ENCODE data around the gene HIVEP3.

HIVEP3 gene

GRCh38 chr1:41492341-41492848 is 426.3 kb downstream of the HIVEP3 start:
- Histone ChIP-seq H3K4me3 (ENCODE audit: low read length) (no peak overlapping the region), H3K4me1 (ENCODE audit: insufficient read depth, low read length) (peaks cover 25% of the 10 kb centered on the region), H3K27ac (ENCODE audit: low read length) (no peak overlapping the region), H3K9ac (ENCODE audit: low read depth, low read length) (no peak overlapping the region), H3K36me3 (ENCODE audit: insufficient read depth, low read depth, low read length) (no peaks in the 10 kb centered on the region), H3K9me3 (ENCODE audit: insufficient read depth, low read depth, low read length) (no peaks in the 10 kb centered on the region), H3K27me3 (ENCODE audit: insufficient read depth, low read length) (peaks cover 19% of the 10 kb centered on the region)

DNA sequence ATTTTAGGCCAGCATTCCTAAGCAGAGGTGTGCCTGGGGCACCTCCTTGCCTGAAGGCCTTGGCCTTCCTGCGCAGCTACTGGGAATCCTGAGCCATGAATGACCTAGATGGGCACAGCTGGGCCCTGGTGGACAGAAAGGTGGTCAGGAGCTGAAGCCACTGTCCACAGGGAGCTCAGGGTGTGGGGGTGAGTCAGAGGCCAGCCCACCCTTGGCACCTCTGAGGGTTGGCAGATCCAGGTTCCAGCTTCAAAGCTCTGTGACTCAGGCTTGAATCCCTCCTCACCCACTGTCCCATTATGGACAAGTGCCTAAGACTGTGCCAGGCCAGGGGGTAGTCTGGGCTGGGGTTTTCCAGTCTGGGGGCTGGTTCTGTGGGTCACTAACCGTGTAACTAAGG is 427.8 kb downstream of the HIVEP3 start:
- H3K27ac ChIP-seq (ENCODE audit: low read length), result no peak overlapping the region
- H3K9me3 ChIP-seq (ENCODE audit: insufficient read depth, low read depth, low read length), result no peaks in the 10 kb centered on the region
- peaks cover 25% of the 10 kb centered on the region; the same call in 1 of the 2 replicates for H3K4me1 ChIP-seq (ENCODE audit: insufficient read depth, low read length)
- H3K4me3 ChIP-seq (ENCODE audit: low read length), result no peak overlapping the region
- H3K27me3 ChIP-seq (ENCODE audit: insufficient read depth, low read length), result peaks cover 9% of the 10 kb centered on the region; the same call in 1 of the 2 replicates
- H3K36me3 ChIP-seq (ENCODE audit: insufficient read depth, low read depth, low read length), result no peaks in the 10 kb centered on the region
- no peak overlapping the region for H3K9ac ChIP-seq (ENCODE audit: low read depth, low read length)

DNA sequence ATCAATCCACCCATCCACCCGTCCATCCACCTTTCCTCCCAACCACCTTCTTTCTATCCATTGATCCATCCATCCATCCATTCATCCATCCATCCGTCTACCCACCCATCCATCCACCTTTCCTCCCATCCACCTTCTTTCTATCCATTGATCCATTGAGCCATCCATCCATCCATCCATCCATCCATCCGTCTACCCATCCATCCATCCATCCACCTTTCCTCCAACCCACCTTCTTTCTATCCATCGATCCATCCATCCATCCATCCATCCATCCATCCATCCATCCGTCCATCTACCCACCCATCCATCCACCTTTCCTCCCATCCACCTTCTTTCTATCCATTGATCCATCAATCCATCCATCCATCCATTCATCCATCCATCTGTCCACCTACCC is 429.2 kb downstream of the HIVEP3 start:
- Histone ChIP-seq H3K9me3 (ENCODE audit: insufficient read depth, low read depth, low read length) (no peaks in the 10 kb centered on the region), H3K4me1 (ENCODE audit: insufficient read depth, low read length) (peaks cover 28% of the 10 kb centered on the region), H3K27ac (ENCODE audit: low read length) (no peak overlapping the region), H3K4me3 (ENCODE audit: low read length) (no peak overlapping the region), H3K27me3 (ENCODE audit: insufficient read depth, low read length) (peaks cover 6% of the 10 kb centered on the region; the same call in 1 of the 2 replicates), H3K9ac (ENCODE audit: low read depth, low read length) (no peak overlapping the region), H3K36me3 (ENCODE audit: insufficient read depth, low read depth, low read length) (no peaks in the 10 kb centered on the region)

DNA sequence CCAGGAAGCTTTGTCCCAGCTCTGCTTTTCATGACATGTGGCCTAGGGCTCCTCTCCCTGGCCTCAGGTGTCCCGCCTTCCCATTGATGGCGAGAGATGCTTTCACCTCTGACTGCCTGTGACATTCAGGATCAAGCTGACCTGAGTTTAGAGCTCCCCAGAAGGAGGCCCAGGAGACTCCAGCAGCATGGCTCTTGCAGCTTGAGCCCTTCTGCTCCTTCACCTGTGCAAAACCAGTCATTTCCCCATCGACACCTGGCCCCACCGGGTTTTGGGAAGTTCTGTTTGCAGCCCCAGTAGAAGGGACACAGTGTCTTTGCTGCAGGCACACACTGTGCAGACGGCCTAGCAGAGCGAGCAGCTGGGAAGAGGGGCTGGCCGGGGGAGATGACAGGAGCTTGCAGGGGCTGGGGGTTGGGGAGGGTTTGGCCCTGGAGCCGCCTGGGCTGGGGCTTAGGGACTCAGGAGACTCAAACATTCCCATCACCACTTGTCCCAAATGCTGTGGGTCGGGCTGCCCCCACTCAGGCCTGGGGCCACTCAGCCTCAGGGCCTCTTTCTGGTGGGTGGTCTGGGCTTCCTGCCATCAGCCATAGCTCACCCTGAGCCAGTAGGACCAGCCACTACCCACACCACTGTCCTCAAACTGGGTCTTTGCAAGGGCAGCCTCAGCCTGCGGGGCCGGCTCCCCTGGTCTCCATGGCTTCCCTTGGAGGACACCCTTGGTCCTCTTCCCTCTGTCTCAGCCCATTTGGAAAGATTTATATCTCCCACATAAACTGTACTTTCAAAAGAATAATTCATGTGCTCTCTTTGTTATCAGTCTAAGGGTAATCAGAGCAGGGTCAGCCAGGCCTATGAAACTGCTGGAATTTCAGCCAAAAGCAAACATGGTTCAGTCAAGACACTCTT is 430.4 kb downstream of the HIVEP3 start:
- peaks cover 28% of the 10 kb centered on the region for H3K4me1 ChIP-seq (ENCODE audit: insufficient read depth, low read length)

DNA sequence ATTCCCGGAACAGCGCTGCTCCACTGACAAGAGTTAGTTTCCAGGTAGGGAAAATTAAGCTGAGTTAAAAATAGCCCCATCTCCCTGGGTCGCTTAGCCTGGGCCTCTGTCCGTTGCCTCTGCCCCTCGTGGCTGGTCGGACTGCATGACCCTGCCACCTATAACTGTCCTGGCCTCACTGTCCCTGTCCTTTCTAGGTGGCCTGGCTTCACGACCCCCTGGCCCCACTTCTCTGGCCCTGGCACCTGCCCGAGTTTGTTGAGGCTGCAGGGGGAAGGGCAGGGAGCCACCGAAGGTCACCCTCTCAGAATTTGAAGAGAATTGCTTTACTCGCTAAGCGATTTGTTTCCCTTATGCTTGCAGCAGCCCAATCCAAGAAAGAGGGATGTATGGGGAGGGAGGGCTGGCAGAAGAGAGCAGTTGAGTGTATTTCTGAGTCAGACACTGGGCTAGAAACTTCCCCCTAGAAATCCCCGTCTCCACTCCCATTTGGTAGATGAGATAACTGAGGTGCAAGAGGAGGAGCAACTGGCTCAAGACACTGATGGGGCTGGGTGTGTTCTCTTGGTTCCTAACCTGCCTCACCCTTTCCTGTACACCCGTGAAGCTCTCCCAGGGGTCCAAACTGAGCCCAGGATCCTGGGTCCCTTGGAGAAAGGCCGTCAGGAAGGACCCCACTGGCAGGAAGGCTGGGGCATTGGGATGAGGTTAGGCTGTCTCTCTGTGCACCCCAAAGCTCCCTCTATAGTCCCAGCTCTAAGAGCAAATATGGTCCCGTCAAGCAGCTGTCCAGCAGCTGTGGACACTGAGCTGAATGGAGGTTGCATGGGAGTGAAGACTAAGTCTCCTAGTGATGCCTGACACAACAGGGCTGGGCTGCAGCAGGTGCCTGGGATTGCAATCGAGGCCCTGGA is 431.3 kb downstream of the HIVEP3 start:
- H3K27ac ChIP-seq (ENCODE audit: low read length), result no peak overlapping the region
- peaks cover 6% of the 10 kb centered on the region; the same call in 1 of the 2 replicates for H3K27me3 ChIP-seq (ENCODE audit: insufficient read depth, low read length)
- H3K9ac ChIP-seq (ENCODE audit: low read depth, low read length), result peak overlapping the region; percentile 43; the same call in 1 of the 2 replicates
- H3K9me3 ChIP-seq (ENCODE audit: insufficient read depth, low read depth, low read length), result no peaks in the 10 kb centered on the region
- H3K4me1 ChIP-seq (ENCODE audit: insufficient read depth, low read length), result peaks cover 33% of the 10 kb centered on the region
- H3K4me3 ChIP-seq (ENCODE audit: low read length), result peak overlapping the region; percentile 25; the same call in 1 of the 2 replicates
- H3K36me3 ChIP-seq (ENCODE audit: insufficient read depth, low read depth, low read length), result no peaks in the 10 kb centered on the region

More for the DNA sequence above, 430.4 kb downstream of the HIVEP3 start:
- H3K9ac ChIP-seq (ENCODE audit: low read depth, low read length), result no peak overlapping the region
- no peak overlapping the region for H3K27ac ChIP-seq (ENCODE audit: low read length)
- no peaks in the 10 kb centered on the region for H3K9me3 ChIP-seq (ENCODE audit: insufficient read depth, low read depth, low read length)
- H3K36me3 ChIP-seq (ENCODE audit: insufficient read depth, low read depth, low read length), result no peaks in the 10 kb centered on the region
- H3K27me3 ChIP-seq (ENCODE audit: insufficient read depth, low read length), result peaks cover 6% of the 10 kb centered on the region; the same call in 1 of the 2 replicates
- H3K4me3 ChIP-seq (ENCODE audit: low read length), result no peak overlapping the region

DNA sequence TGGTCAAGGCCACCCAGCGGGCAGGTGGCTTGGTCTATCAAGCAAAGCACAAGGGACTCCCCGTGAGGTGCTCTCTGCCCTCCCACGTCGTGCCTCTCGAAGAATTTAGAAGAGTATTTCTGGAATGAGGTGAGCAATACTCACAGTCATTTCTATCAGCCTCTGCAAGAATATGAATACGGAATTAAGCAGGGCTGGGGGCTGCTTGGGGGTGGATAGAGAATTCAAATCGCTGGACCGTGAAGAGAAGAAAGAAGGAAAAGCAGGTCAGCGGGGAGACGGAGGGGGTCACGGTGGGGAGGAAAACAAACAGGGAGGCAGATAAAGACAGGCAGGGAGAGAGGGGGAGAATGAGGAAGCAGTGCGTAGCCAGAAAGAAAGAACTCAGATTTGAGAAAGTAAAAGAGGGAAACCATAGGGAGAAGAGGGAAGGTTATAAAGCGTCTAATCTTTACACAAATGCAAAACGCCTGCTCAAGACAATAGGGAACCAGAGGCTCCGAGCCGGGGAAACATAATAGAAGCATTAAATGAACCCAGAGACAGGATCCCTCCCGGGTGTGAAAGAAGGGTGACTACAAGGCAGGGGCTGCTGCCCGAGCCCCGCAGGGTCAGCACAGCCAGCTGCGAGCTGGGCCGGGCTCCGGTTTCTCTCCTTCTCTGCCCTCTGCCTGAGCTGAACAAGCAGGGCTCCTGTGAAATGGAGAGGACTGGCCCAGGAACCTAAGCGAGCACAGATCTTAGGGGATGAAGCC is 432.2 kb downstream of the HIVEP3 start:
- peak overlapping the region; percentile 25; the same call in 1 of the 2 replicates for H3K4me3 ChIP-seq (ENCODE audit: low read length)

DNA sequence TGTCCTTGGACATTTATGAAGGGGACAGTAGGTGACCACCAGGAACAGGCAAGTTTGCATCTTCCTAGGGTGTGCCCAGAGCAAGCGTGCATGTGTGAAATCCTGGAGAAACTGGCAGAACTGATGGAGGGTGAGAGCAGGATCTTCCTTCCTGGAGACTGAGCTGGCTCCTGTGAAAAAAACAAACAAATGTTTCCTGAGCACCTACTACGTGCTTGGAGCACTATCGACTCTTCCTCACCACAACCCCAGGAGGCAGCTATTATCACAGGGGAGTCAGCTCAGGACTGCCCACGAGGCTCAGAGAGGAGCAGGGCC is 432.7 kb downstream of the HIVEP3 start:
- Histone ChIP-seq H3K27ac (ENCODE audit: low read length) (no peak overlapping the region), H3K36me3 (ENCODE audit: insufficient read depth, low read depth, low read length) (no peaks in the 10 kb centered on the region), H3K4me3 (ENCODE audit: low read length) (no peak overlapping the region; the same call in 1 of the 2 replicates), H3K4me1 (ENCODE audit: insufficient read depth, low read length) (peaks cover 33% of the 10 kb centered on the region), H3K27me3 (ENCODE audit: insufficient read depth, low read length) (peaks cover 6% of the 10 kb centered on the region; the same call in 1 of the 2 replicates), H3K9me3 (ENCODE audit: insufficient read depth, low read depth, low read length) (no peaks in the 10 kb centered on the region), H3K9ac (ENCODE audit: low read depth, low read length) (0 out of 2 replicates have a peak overlapping the region, but pooled peaks have one; percentile 43)

More for the DNA sequence above, 432.2 kb downstream of the HIVEP3 start:
- peaks cover 6% of the 10 kb centered on the region; the same call in 1 of the 2 replicates for H3K27me3 ChIP-seq (ENCODE audit: insufficient read depth, low read length)
- H3K4me1 ChIP-seq (ENCODE audit: insufficient read depth, low read length), result peaks cover 33% of the 10 kb centered on the region
- H3K36me3 ChIP-seq (ENCODE audit: insufficient read depth, low read depth, low read length), result no peaks in the 10 kb centered on the region
- H3K9ac ChIP-seq (ENCODE audit: low read depth, low read length), result peak overlapping the region; percentile 43; the same call in 1 of the 2 replicates
- no peaks in the 10 kb centered on the region for H3K9me3 ChIP-seq (ENCODE audit: insufficient read depth, low read depth, low read length)
- H3K27ac ChIP-seq (ENCODE audit: low read length), result no peak overlapping the region

DNA sequence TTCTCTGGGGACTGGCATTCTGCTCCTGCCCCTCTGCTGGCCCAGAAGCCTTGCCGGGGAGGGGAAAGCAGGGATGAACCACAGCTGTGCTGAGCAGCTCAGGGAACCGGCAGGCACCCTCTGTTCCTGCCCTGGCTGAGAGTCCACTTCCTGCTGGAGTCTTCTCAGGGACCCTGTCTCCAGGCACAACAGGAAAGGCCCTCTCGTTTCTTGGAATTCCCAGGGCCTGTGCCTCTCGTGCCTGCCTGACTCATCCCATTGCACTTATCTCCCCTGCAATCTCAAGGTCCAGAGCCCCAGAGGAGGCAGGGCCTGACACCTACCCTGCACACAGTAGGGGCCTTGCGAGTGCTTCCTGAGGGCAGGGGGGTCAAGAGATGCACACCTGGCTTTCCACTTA is 433.1 kb downstream of the HIVEP3 start:
- Histone ChIP-seq H3K36me3 (ENCODE audit: insufficient read depth, low read depth, low read length) (no peaks in the 10 kb centered on the region), H3K4me1 (ENCODE audit: insufficient read depth, low read length) (peaks cover 33% of the 10 kb centered on the region), H3K4me3 (ENCODE audit: low read length) (no peak overlapping the region), H3K27me3 (ENCODE audit: insufficient read depth, low read length) (peaks cover 6% of the 10 kb centered on the region; the same call in 1 of the 2 replicates), H3K27ac (ENCODE audit: low read length) (no peak overlapping the region), H3K9me3 (ENCODE audit: insufficient read depth, low read depth, low read length) (no peaks in the 10 kb centered on the region), H3K9ac (ENCODE audit: low read depth, low read length) (no peak overlapping the region)

- Histone ChIP-seq H3K9ac (ENCODE audit: low read depth, low read length) (no peak within 1 kb of the TSS), H3K27ac (ENCODE audit: low read length) (no peak within 1 kb of the TSS)
These were observed 434.1 kb downstream of the HIVEP3 start, which contains the start of gene EDN2 for GRCh38 chr1:41484402-41485241. Gene EDN2 (minus strand): TSS chr1:41484683. CDS start chr1:41484601, 82 bp downstream.

GRCh38 chr1:41483960-41484401 is 434.7 kb downstream of the HIVEP3 start:
- Histone ChIP-seq H3K4me1 (ENCODE audit: insufficient read depth, low read length) (peaks cover 33% of the 10 kb centered on the region), H3K4me3 (ENCODE audit: low read length) (no peak overlapping the region), H3K36me3 (ENCODE audit: insufficient read depth, low read depth, low read length) (no peaks in the 10 kb centered on the region), H3K27ac (ENCODE audit: low read length) (no peak overlapping the region), H3K9ac (ENCODE audit: low read depth, low read length) (no peak overlapping the region), H3K27me3 (ENCODE audit: insufficient read depth, low read length) (peaks cover 6% of the 10 kb centered on the region; the same call in 1 of the 2 replicates), H3K9me3 (ENCODE audit: insufficient read depth, low read depth, low read length) (no peaks in the 10 kb centered on the region)

More at GRCh38 chr1:41484402-41485241, 434.1 kb downstream of the HIVEP3 start, which contains the start of gene EDN2:
- Histone ChIP-seq H3K27me3 (ENCODE audit: insufficient read depth, low read length) (peaks cover 6% of the 10 kb centered on the region; the same call in 1 of the 2 replicates), H3K4me1 (ENCODE audit: insufficient read depth, low read length) (peaks cover 33% of the 10 kb centered on the region), H3K9me3 (ENCODE audit: insufficient read depth, low read depth, low read length) (no peaks in the 10 kb centered on the region), H3K36me3 (ENCODE audit: insufficient read depth, low read depth, low read length) (no peaks in the 10 kb centered on the region), H3K4me3 (ENCODE audit: low read length) (no peak within 1 kb of the TSS)

Measured in iPS-20b (cell line).